GM20431 (cell line): ENCODE measurements around the gene S100B.
"Not testable (repeated sequence)": the region's sequence is repeated elsewhere in the genome, so short reads cannot be mapped to it uniquely, and the experiment has no call there.

Experiments
- in situ Hi-C: fragments of 300-500 bp; cut with MseI, MboI; formaldehyde crosslinking; loops from one replicate; pipeline ENCODE4 v1.15.0; 2020; ENCODE audit warnings: low sequenced_read_pairs; ENCODE audit not compliant: unreplicated experiment

The S100B gene

GRCh38 chr21:46605767-46606426 lies 1.0 kb upstream of the S100B start:
- in situ Hi-C loops, result no loop called here

- in situ Hi-C loops, result no loop called here
These were observed 430 bp downstream of the S100B start for GRCh38 chr21:46604329-46604974.

GRCh38 chr21:46603228-46603627 lies 1.7 kb downstream of the S100B start:
- in situ Hi-C loops, result no loop called here

GRCh38 chr21:46600978-46601377 lies 3.9 kb downstream of the S100B start:
- in situ Hi-C loops, result no loop called here

GRCh38 chr21:46600305-46600704 lies 4.6 kb downstream of the S100B start:
- in situ Hi-C loops, result no loop called here

GRCh38 chr21:46598581-46599572 lies 6.0 kb downstream of the S100B start:
- in situ Hi-C loops, result no loop called here

- in situ Hi-C loops, result no loop called here
These were observed 7.0 kb downstream of the S100B start for GRCh38 chr21:46597896-46598343.

- in situ Hi-C loops, result no loop called here
These were observed 7.9 kb downstream of the S100B start for GRCh38 chr21:46597031-46597430.

- in situ Hi-C loops, result no loop called here
These were observed 8.7 kb downstream of the S100B start for GRCh38 chr21:46596201-46596600.

GRCh38 chr21:46594276-46594675 lies 10.6 kb downstream of the S100B start:
- in situ Hi-C loops, result no loop called here

GRCh38 chr21:46585191-46585953 lies 19.5 kb downstream of the S100B start:
- in situ Hi-C loops, result no loop called here

GRCh38 chr21:46581780-46582307 lies 23.0 kb downstream of the S100B start:
- in situ Hi-C loops, result no loop called here

- in situ Hi-C loops, result not testable (repeated sequence)
These were observed 25.5 kb downstream of the S100B start for GRCh38 chr21:46579394-46579793.

GRCh38 chr21:46577786-46578185 lies 27.1 kb downstream of the S100B start:
- in situ Hi-C loops, result not testable (repeated sequence)

- in situ Hi-C loops, result no loop called here
These were observed 32.0 kb downstream of the S100B start for GRCh38 chr21:46572850-46573249.

- in situ Hi-C loops, result no loop called here
These were observed 34.3 kb downstream of the S100B start for GRCh38 chr21:46570631-46571030.

- in situ Hi-C loops, result no loop called here
These were observed 34.8 kb downstream of the S100B start for GRCh38 chr21:46570119-46570518.

GRCh38 chr21:46569081-46569480 lies 35.8 kb downstream of the S100B start:
- in situ Hi-C loops, result no loop called here

GRCh38 chr21:46568562-46568961 lies 36.3 kb downstream of the S100B start:
- in situ Hi-C loops, result no loop called here

GRCh38 chr21:46567348-46567747 lies 37.5 kb downstream of the S100B start:
- in situ Hi-C loops, result no loop called here
